Upper lobe of left lung (tissue), 6 donors: ENCODE data around the gene ACAP3. TPM values are rescaled to one million over a fixed set of nuclear protein-coding genes. Genes with fewer than 3 reads are reported as not detected.
A peak's percentile ranks its signal among the peaks of the same experiment; 100 is the strongest.

Source experiments
- ATAC-seq, 2 donors: fragments of 200-7000 bp; cut with Tn5 transposase; one replicate each; pipeline ENCODE4 v1.9.1; 2022; ENCODE audit warnings: mild to moderate bottlenecking in 2 of 2, moderate library complexity in 2 of 2; ENCODE audit not compliant: low FRiP score in 2 of 2
- DNase-seq, 2 donors: peaks; one replicate each; pipeline ENCODE4 v3.0.0-alpha.2; 2019 to 2020
- H3K27ac ChIP-seq, 4 donors: fragments of 200-600 bp; sonication (generic); one replicate each; pipeline ENCODE4 v1.5.1; 2016 to 2019
- H3K27me3 ChIP-seq, 4 donors: fragments of 200-600 bp; sonication (generic); one replicate each; pipeline ENCODE4 v1.5.1; 2017 to 2019
- H3K36me3 ChIP-seq, 4 donors: fragments of 200-600 bp; sonication (generic); one replicate each; pipeline ENCODE4 v1.5.1; 2016 to 2019
- H3K4me1 ChIP-seq, 4 donors: fragments of 200-600 bp; sonication (generic); one replicate each; pipeline ENCODE4 v1.5.1; 2018 to 2019
- H3K4me3 ChIP-seq, 4 donors: fragments of 200-600 bp; sonication (generic); one replicate each; pipeline ENCODE4 v1.5.1; 2017 to 2019; ENCODE audit warnings: mild to moderate bottlenecking in 2 of 4, moderate library complexity in 1 of 4
- H3K9me3 ChIP-seq, 4 donors: fragments of 200-600 bp; sonication (generic); one replicate each; pipeline ENCODE4 v1.5.1; 2018 to 2019
- CTCF ChIP-seq, 6 experiments: fragments of 450-650 bp in 4 of 6; fragments of 200-600 bp in 2 of 6; sonication (generic) in 2 of 6; IDR thresholded peaks; one replicate each; pipeline ENCODE4 v1.5.1; 2016 to 2019; ENCODE audit warnings: antibody characterized with exemption in 6 of 6
- EP300 ChIP-seq, 4 donors: sonication (generic); formaldehyde crosslinking; IDR thresholded peaks; one replicate each; pipeline ENCODE4 v1.5.1; 2017; ENCODE audit warnings: antibody characterized with exemption in 4 of 4, control low read depth in 2 of 4
- POLR2A ChIP-seq, 4 donors: fragments of 450-650 bp; IDR thresholded peaks; one replicate each; pipeline ENCODE4 v1.5.1; 2016 to 2017; ENCODE audit warnings: antibody characterized with exemption in 4 of 4, mild to moderate bottlenecking in 2 of 4
- POLR2AphosphoS5 ChIP-seq, 2 donors: sonication (generic); formaldehyde crosslinking; IDR thresholded peaks; one replicate each; pipeline ENCODE4 v1.5.1; 2017; ENCODE audit warnings: antibody characterized with exemption in 2 of 2
- WGBS, 2 donors: methylation state at CpG; one replicate each; pipeline ENCODE4 v1.1.5; 2017 to 2018; 5-methylcytosine and 5-hydroxymethylcytosine counted together
- total RNA-seq, 6 donors: library from RNA; depleted of rRNA in 4 of 6; stranded (reverse); fragments of >200 nt in 4 of 6; gene quantifications; one replicate each; pipeline versions ENCODE4 v1.1.0 to v1.2.1, GENCODE V29; 2016 to 2021
- donor health status: DM: no; HTN: no; CAD: no; lungs with moderate emphysema.
- donor health status: DM: no; HTN: yes; CAD: no; lungs with severe emphysema.

The ACAP3 gene
- total RNA-seq, 6 donors from 2014 or later: 33.5 to 166 (median 60.1) TPM

GRCh38 chr1:1314678-1315335, 7.1 kb upstream of the ACAP3 start:
- ATAC-seq (no peak), DNase-seq (no peak)
- H3K4me3 ChIP-seq: no peak overlapping the region
- WGBS, 2 donors: 93 to 97% methylated on average over 21 to 22 of the region's 23 CpGs
- H3K27ac ChIP-seq: no peak overlapping the region
- TF ChIP-seq POLR2A (IDR thresholded peaks at IDR 0.05) (no peak), CTCF (IDR thresholded peaks at IDR 0.05) (no peak), EP300 (IDR thresholded peaks at IDR 0.05) (no peak), POLR2AphosphoS5 (IDR thresholded peaks at IDR 0.05) (no peak)
- H3K9me3 ChIP-seq: no peaks in the 10 kb centered on the region
- H3K36me3 ChIP-seq: peaks cover 19 to 87% (median 67%) of the 10 kb centered on the region in 4 donors
- no peaks in the 10 kb centered on the region for H3K27me3 ChIP-seq
- H3K4me1 ChIP-seq: peaks cover 11 to 21% (median 17%) of the 10 kb centered on the region in 4 donors

- H3K4me1 ChIP-seq: peaks cover 17 to 27% (median 23%) of the 10 kb centered on the region in 4 donors
These were observed 6.5 kb upstream of the ACAP3 start for GRCh38 chr1:1314237-1314586.

GRCh38 chr1:1313500-1314236, 5.9 kb upstream of the ACAP3 start:
- no peaks in the 10 kb centered on the region for H3K9me3 ChIP-seq
- H3K4me1 ChIP-seq: peaks cover 18 to 30% (median 22%) of the 10 kb centered on the region in 4 donors
- no peak overlapping the region for H3K27ac ChIP-seq
- ATAC-seq (no peak), DNase-seq (peak in 1 of 2 donors; percentile 67)
- TF ChIP-seq POLR2A (IDR thresholded peaks at IDR 0.05) (no peak), EP300 (IDR thresholded peaks at IDR 0.05) (no peak), POLR2AphosphoS5 (IDR thresholded peaks at IDR 0.05) (no peak), CTCF (IDR thresholded peaks at IDR 0.05) (no peak)
- no peak overlapping the region for H3K4me3 ChIP-seq
- no peaks in the 10 kb centered on the region for H3K27me3 ChIP-seq
- peaks cover 19 to 76% (median 58%) of the 10 kb centered on the region in 4 donors for H3K36me3 ChIP-seq
- WGBS, 2 donors: 93 to 100% methylated on average over 5 to 37 of the region's 37 CpGs

More at GRCh38 chr1:1314237-1314586, 6.5 kb upstream of the ACAP3 start:
- WGBS, 2 donors: 81 to 90% methylated on average over 3 to 15 of the region's 15 CpGs
- Histone ChIP-seq H3K9me3 (no peaks in the 10 kb centered on the region), H3K27ac (no peak overlapping the region), H3K36me3 (peaks cover 19 to 81% (median 63%) of the 10 kb centered on the region in 4 donors), H3K27me3 (no peaks in the 10 kb centered on the region), H3K4me3 (no peak overlapping the region)
- TF ChIP-seq POLR2AphosphoS5 (IDR thresholded peaks at IDR 0.05) (no peak), POLR2A (IDR thresholded peaks at IDR 0.05) (no peak), EP300 (IDR thresholded peaks at IDR 0.05) (no peak), CTCF (IDR thresholded peaks at IDR 0.05) (no peak)
- DNase-seq (no peak), ATAC-seq (no peak)

- Histone ChIP-seq H3K9me3 (no peaks in the 10 kb centered on the region), H3K36me3 (peaks cover 19 to 68% (median 54%) of the 10 kb centered on the region in 4 donors), H3K27me3 (no peaks in the 10 kb centered on the region), H3K4me3 (no peak overlapping the region), H3K4me1 (peaks cover 11 to 21% (median 14%) of the 10 kb centered on the region in 4 donors), H3K27ac (no peak overlapping the region)
- no peak for TF ChIP-seq CTCF (IDR thresholded peaks at IDR 0.05)
- TF ChIP-seq POLR2A (IDR thresholded peaks at IDR 0.05): no peak
- no peak for TF ChIP-seq EP300 (IDR thresholded peaks at IDR 0.05)
- TF ChIP-seq POLR2AphosphoS5 (IDR thresholded peaks at IDR 0.05): no peak
- DNase-seq (peak in 1 of 2 donors; percentile 80), ATAC-seq (no peak)
- 93 to 95% methylated on average over 31 to 47 of the region's 49 CpGs for WGBS, 2 donors
These were observed 5.0 kb upstream of the ACAP3 start for GRCh38 chr1:1312450-1313314.
